ENCODE results near the gene ARHGAP11A. TPM values are rescaled to one million over a fixed set of nuclear protein-coding genes. Genes with fewer than 3 reads are reported as not detected.

The ARHGAP11A gene
- total RNA-seq, 1 donor from 2014 or later: 42.4 TPM

DNA sequence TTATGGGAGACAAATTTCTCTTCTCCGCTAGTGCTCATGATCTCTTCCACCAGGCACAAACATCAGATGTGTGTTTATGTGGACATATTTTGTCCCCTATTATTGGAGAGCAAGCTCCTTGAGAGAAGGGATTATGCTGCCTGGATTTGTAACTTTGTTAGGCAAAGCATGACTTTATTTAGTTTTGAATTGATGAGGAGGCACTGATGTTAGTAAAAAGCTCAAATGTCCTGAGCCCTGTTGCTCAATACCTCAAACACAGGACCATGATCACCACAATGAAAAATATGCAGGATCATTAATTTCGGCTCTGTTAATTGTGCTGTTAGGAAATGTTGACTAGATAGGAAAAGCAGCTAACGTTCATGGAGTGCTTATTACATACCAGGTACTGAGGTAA lies 55.3 kb downstream of the ARHGAP11A start:
- no peak for DNase-seq (ENCODE audit: low read depth)
- no peak for TF ChIP-seq CTCF (conservative IDR thresholded peaks at IDR 0.05; ENCODE audit: low read depth, low read length)
- H3K4me3 ChIP-seq (ENCODE audit: low read depth, low read length): no peak overlapping the region

DNA sequence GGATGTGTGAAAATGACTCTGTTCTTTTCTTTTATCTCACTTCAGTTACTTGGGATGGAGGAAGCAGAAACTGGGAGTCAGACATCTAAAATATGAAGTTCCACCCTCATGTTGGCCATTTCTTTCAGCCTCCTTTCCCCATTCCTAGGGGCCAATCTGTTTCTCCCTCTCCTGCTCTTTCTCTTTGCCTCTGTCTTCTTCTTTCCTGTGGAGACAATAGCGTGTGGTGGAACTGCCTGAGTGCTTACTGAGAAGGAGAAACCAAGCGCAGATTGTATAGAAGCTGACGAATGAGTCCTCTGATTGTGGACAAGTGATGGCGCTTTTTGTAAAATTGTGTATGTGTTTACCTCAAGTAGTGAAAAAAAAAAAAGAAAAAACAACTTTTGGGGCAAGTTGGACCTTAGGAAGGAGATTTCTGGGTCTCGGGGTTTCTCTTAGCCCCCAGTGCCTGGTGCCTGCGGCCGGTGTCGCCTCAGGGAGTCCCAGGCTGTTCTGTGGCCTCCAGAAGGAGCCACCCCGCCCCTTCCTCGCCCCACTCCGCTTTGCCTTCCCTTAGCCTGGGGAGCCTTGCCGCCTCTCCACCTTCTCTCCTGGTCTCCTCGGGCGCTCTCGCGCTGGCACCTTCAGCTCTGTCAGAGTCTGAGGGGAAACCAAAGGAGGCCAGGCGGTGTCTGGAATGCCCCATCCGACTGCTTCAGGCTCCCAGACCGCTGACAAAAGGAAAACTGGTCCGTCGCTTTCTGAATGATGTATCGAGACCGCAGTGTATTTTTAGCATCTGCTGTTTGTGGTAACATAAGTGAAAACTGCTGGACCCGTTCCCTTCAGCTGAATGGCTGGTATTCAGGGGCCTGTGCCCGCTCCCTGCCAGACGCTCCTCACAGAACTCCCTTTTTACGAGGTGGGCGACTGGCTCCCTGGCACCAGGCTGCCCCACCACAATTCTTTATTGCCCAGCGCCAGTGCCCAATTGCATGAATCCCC lies 56.3 kb downstream of the ARHGAP11A start:
- no peak overlapping the region for H3K4me3 ChIP-seq (ENCODE audit: low read depth, low read length)
- no peak for DNase-seq (ENCODE audit: low read depth)
- TF ChIP-seq CTCF (conservative IDR thresholded peaks at IDR 0.05; ENCODE audit: low read depth, low read length): no peak

- DNase-seq (ENCODE audit: low read depth): no peak
- H3K4me3 ChIP-seq (ENCODE audit: low read depth, low read length): no peak overlapping the region
- TF ChIP-seq CTCF (conservative IDR thresholded peaks at IDR 0.05; ENCODE audit: low read depth, low read length): no peak
Measured at GRCh38 chr15:32674681-32675080, 59.4 kb downstream of the ARHGAP11A start.

DNA sequence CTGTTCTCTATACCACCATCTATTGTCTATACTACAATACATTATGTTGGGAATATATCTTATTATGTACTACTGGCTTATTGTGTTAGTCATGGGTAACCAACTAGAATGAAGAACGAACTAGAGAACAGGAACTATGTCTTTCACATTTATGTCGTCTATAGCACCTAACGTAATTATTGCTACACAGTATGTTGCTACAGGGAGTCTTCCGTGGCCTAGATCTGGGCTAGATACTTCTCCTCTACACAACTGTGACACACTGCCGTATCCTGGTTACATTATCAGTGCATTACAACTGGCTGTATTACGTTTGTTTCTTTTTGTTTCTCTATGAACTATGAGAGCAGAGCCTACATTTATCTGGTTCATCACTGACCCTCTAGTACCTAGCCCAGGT lies 60.2 kb downstream of the ARHGAP11A start:
- no peak for TF ChIP-seq CTCF (conservative IDR thresholded peaks at IDR 0.05; ENCODE audit: low read depth, low read length)
- DNase-seq (ENCODE audit: low read depth): no peak
- H3K4me3 ChIP-seq (ENCODE audit: low read depth, low read length): no peak overlapping the region

DNA sequence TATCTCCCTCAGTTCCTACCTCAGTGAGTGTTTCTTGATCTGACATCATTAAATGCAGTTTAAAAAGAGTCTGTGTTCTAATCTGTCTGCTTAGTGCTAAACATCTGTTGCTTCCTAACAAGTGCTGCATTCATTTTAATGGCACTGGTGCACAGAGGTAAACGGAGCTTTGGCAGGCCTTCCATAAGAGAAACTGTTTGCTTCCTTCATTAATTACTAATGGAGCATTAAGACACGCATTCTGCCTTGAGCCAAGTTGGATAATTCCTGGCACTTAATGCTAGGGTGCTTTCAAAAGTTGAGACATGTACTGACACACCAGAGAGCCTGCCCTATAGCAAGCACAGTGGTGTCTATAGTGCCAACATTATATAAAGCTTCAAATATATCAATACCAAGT lies 60.9 kb downstream of the ARHGAP11A start:
- H3K4me3 ChIP-seq (ENCODE audit: low read depth, low read length): no peak overlapping the region
- DNase-seq (ENCODE audit: low read depth): no peak
- TF ChIP-seq CTCF (conservative IDR thresholded peaks at IDR 0.05; ENCODE audit: low read depth, low read length): no peak

DNA sequence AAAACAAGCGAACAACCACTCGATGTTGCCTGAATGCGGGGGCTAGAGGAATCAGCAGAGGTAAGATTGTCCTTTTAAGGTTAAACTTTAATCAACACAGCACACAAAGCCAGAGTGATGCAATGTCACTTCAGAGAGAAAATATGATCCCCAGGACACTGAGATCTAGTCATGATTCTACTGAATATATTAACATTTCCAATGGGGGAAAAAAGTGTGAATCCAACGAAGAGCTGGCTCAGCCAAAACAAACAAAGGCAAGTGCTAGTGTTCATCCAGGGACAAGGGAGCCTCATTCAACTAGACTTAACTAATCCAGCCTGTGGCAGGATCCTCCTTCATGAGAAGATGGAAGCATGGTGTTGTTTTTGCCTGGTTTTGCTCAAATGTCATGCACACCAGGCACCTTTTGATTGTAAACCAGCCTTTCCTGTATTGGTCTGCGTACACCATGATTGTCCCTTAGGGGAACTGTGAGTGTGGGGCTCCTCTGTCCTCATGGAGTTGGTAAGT lies 62.0 kb downstream of the ARHGAP11A start:
- TF ChIP-seq CTCF (conservative IDR thresholded peaks at IDR 0.05; ENCODE audit: low read depth, low read length): no peak

More for the DNA sequence above, 62.0 kb downstream of the ARHGAP11A start:
- H3K4me3 ChIP-seq (ENCODE audit: low read depth, low read length): no peak overlapping the region
- no peak for DNase-seq (ENCODE audit: low read depth)

Measured in epithelial cell of proximal tubule (primary cell).